Esophagus squamous epithelium (tissue), 5 donors: ENCODE results near the gene ABHD4. TPM values are rescaled to one million over a fixed set of nuclear protein-coding genes. Genes with fewer than 3 reads are reported as not detected.
A peak's percentile ranks its signal among the peaks of the same experiment; 100 is the strongest.

Experiments
- DNase-seq: peaks from one replicate; lab custom pipeline; 2025; lab: John Stamatoyannopoulos, UW
- H3K27ac ChIP-seq, 4 donors: fragments of 200-600 bp; sonication (generic); one replicate each; pipeline ENCODE4 v1.5.1; 2016 to 2019; ENCODE audit warnings: mild to moderate bottlenecking in 1 of 4
- H3K27me3 ChIP-seq, 4 donors: fragments of 200-600 bp; sonication (generic); 1 replicate in 3 of 4; 2 replicates in 1 of 4; pipeline versions ENCODE4 v1.5.1 to v1.6.0; 2017 to 2021; ENCODE audit warnings: antibody characterized with exemption in 1 of 4
- H3K36me3 ChIP-seq, 3 donors: fragments of 200-600 bp; sonication (generic); one replicate each; pipeline ENCODE4 v1.5.1; 2016 to 2019
- H3K4me1 ChIP-seq, 3 donors: fragments of 200-600 bp; sonication (generic); one replicate each; pipeline ENCODE4 v1.5.1; 2017 to 2019
- H3K4me3 ChIP-seq, 4 donors: fragments of 200-600 bp; sonication (generic); 1 replicate in 3 of 4; 2 replicates in 1 of 4; pipeline ENCODE4 v1.5.1; 2016 to 2019; ENCODE audit warnings: mild to moderate bottlenecking in 2 of 4, moderate library complexity in 1 of 4
- H3K9me3 ChIP-seq, 3 donors: fragments of 200-600 bp; sonication (generic); one replicate each; pipeline ENCODE4 v1.5.1; 2016 to 2019
- POLR2A ChIP-seq, 4 donors: fragments of 450-650 bp; IDR thresholded peaks; one replicate each; pipeline ENCODE4 v1.6.1; 2017; ENCODE audit warnings: antibody characterized with exemption in 4 of 4, mild to moderate bottlenecking in 4 of 4, moderate library complexity in 3 of 4
- WGBS, 2 donors: methylation state at CpG; one replicate each; pipeline ENCODE4 v1.1.5; 2018; 5-methylcytosine and 5-hydroxymethylcytosine counted together
- intact Hi-C: fragments of 100-400 bp; cut with DNase I; formaldehyde crosslinking; loops from one replicate; pipeline ENCODE4 v1.15.0; 2022
- total RNA-seq, 4 donors: library from RNA; depleted of rRNA; stranded (reverse); fragments of >200 nt; gene quantifications; one replicate each; pipeline ENCODE4 v1.1.0, GENCODE V29; 2016
- TF ChIP-seq, protein P1 (sequence below), 6 experiments: fragments of 450-650 bp in 4 of 6; fragments of 200-600 bp in 2 of 6; sonication (generic) in 2 of 6; IDR thresholded peaks; one replicate each; pipeline ENCODE4 v1.5.1; 2016 to 2019; ENCODE audit warnings: antibody characterized with exemption in 6 of 6, mild to moderate bottlenecking in 4 of 6, moderate library complexity in 4 of 6
- donor health status: DM: yes; HTN: yes; CAD: no.

ABHD4 gene
- total RNA-seq, 4 donors from 2014 or later: 22.9 to 45.4 (median 30.1) TPM

DNA sequence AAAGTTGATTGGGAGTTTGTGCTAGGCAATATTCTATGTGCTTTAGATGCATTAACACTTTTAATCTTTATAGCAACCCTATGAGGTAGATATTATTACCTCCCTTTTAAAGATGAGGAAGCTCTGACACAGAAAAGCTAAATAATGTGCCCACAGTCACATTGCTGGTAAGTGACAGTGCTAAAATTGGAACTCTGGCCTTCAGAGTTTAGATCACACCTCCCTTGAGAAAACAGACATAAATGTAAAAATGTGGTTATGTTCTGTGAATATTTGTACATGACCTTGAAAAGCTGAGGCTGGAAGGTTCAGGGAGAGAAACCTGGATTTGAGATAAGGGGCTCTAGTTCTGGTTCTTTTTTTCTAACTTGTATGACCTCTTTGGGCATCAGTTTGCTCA lies 1.9 kb downstream of the ABHD4 start:
- H3K4me3 ChIP-seq: no peak overlapping the region
- peak overlapping the region in 1 of 4 donors; percentile 98 for H3K27ac ChIP-seq
- H3K27me3 ChIP-seq: no peaks in the 10 kb centered on the region
- no peaks in the 10 kb centered on the region for H3K9me3 ChIP-seq
- peaks cover 8 to 54% (median 15%) of the 10 kb centered on the region in 3 donors for H3K4me1 ChIP-seq
- no peak for DNase-seq
- no peak for TF ChIP-seq POLR2A (IDR thresholded peaks at IDR 0.05)
- TF ChIP-seq, protein P1, sequence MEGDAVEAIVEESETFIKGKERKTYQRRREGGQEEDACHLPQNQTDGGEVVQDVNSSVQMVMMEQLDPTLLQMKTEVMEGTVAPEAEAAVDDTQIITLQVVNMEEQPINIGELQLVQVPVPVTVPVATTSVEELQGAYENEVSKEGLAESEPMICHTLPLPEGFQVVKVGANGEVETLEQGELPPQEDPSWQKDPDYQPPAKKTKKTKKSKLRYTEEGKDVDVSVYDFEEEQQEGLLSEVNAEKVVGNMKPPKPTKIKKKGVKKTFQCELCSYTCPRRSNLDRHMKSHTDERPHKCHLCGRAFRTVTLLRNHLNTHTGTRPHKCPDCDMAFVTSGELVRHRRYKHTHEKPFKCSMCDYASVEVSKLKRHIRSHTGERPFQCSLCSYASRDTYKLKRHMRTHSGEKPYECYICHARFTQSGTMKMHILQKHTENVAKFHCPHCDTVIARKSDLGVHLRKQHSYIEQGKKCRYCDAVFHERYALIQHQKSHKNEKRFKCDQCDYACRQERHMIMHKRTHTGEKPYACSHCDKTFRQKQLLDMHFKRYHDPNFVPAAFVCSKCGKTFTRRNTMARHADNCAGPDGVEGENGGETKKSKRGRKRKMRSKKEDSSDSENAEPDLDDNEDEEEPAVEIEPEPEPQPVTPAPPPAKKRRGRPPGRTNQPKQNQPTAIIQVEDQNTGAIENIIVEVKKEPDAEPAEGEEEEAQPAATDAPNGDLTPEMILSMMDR (IDR thresholded peaks at IDR 0.05): no peak
- peaks cover 13 to 39% (median 36%) of the 10 kb centered on the region in 3 donors for H3K36me3 ChIP-seq
- intact Hi-C loops: no loop called here

DNA sequence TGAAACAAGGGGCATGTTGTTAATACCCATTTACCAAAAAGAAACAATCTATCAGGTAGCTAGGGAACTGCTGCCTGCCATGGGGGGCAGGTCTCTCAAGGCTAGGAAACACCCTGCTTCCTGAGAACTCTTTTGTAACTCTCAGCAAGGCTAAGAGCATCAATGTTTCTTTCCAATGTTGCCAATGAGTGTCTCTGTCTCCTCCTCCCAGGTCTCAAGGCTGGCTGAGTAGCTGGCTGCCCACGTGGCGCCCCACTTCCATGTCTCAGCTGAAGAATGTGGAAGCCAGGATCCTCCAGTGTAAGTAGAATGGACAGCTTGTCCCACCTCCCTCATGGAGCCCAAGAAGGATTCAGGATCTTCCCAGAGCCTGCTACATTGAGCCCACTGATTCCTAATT lies 3.4 kb downstream of the ABHD4 start:
- H3K4me1 ChIP-seq: peaks cover 8 to 54% (median 15%) of the 10 kb centered on the region in 3 donors
- no peaks in the 10 kb centered on the region for H3K9me3 ChIP-seq
- no peak for DNase-seq
- WGBS, 2 donors: 100% methylated on average over 1 of the region's 2 CpGs; no CpG with 5 or more reads in 1 of the 2 donors
- H3K27me3 ChIP-seq: no peaks in the 10 kb centered on the region
- TF ChIP-seq, protein P1 (IDR thresholded peaks at IDR 0.05): no peak
- TF ChIP-seq POLR2A (IDR thresholded peaks at IDR 0.05): no peak
- peak overlapping the region in 1 of 4 donors; percentile 28 for H3K27ac ChIP-seq
- intact Hi-C loops: no loop called here
- no peak overlapping the region for H3K4me3 ChIP-seq
- H3K36me3 ChIP-seq: peaks cover 26 to 53% (median 50%) of the 10 kb centered on the region in 3 donors

DNA sequence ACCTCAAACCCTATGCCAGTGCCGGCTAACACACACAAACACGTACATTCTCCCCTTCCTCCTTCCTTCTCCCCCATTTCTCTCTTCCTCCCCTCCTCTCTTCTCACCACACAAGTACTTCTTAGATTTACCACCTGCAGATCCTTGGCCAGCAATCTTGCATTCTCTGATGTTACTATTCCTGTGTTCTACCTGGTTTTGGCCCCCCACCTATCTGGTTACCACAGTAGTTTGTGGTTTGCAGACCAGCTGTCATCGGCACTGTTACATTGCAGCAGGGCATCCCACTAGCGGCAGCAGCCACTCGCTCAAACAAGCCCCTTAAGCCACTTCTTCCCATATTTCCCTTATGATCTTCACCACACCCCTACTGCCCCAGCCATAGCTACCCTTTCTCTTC lies 3.9 kb downstream of the ABHD4 start:
- no peaks in the 10 kb centered on the region for H3K9me3 ChIP-seq
- H3K27ac ChIP-seq: peak overlapping the region in 1 of 4 donors; percentile 28
- intact Hi-C loops: no loop called here
- no peak for TF ChIP-seq POLR2A (IDR thresholded peaks at IDR 0.05)
- TF ChIP-seq, protein P1 (IDR thresholded peaks at IDR 0.05): no peak
- no peak for DNase-seq
- no peaks in the 10 kb centered on the region for H3K27me3 ChIP-seq
- H3K4me1 ChIP-seq: peaks cover 8 to 54% (median 15%) of the 10 kb centered on the region in 3 donors
- 80 to 84% methylated on average over 5 of the region's 5 CpGs for WGBS, 2 donors
- peaks cover 29 to 59% (median 50%) of the 10 kb centered on the region in 3 donors for H3K36me3 ChIP-seq
- H3K4me3 ChIP-seq: no peak overlapping the region

DNA sequence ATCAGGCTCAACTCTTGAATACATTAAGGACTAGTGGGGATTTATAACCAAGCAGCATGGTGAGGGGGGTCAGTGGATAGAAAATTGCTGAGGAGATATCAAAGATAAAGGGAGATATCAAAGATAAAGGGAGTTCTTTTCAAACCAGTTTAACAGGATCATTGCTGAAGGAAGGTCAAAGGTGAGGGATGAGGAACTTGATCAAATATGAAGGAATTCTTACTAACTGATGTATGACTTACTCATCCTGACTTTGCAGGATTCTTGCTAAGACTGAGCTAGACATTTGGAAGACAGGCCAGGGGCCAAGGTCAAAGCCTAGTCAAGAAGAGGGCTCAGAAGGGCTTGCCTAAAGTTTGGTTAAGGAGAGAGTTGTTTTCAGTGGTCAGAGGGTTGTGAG lies 4.8 kb downstream of the ABHD4 start:
- TF ChIP-seq POLR2A (IDR thresholded peaks at IDR 0.05): no peak
- TF ChIP-seq, protein P1 (IDR thresholded peaks at IDR 0.05): no peak
- no peak overlapping the region for H3K4me3 ChIP-seq
- intact Hi-C loops: no loop called here
- no peaks in the 10 kb centered on the region for H3K27me3 ChIP-seq
- H3K27ac ChIP-seq: no peak overlapping the region
- no peaks in the 10 kb centered on the region for H3K9me3 ChIP-seq
- no peak for DNase-seq
- peaks cover 8 to 47% (median 15%) of the 10 kb centered on the region in 3 donors for H3K4me1 ChIP-seq
- H3K36me3 ChIP-seq: peaks cover 34 to 67% (median 56%) of the 10 kb centered on the region in 3 donors

DNA sequence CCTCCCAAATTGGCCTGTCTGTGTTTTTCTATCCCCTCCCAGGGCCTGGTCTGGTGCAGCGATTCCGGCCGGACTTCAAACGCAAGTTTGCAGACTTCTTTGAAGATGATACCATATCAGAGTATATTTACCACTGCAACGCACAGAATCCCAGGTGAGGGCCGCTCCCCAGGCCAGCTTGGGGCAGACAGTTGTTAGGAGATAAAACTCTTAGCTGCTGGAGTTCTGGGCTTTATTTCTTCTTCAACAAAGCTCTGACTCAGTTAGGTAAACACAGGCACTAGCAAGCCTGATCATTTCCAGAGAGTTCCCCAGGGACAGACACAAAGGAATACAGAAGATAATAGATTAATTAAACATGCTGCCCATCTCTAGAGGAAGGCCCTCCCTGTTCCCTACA lies 8.3 kb downstream of the ABHD4 start:
- Histone ChIP-seq H3K27ac (no peak overlapping the region), H3K4me1 (peaks cover 0 to 17% (median 0%) of the 10 kb centered on the region in 3 donors), H3K27me3 (no peaks in the 10 kb centered on the region), H3K9me3 (no peaks in the 10 kb centered on the region), H3K36me3 (peaks cover 52 to 100% (median 75%) of the 10 kb centered on the region in 3 donors), H3K4me3 (no peak overlapping the region)
- TF ChIP-seq POLR2A (IDR thresholded peaks at IDR 0.05): no peak
- TF ChIP-seq, protein P1 (IDR thresholded peaks at IDR 0.05): no peak
- intact Hi-C loops: no loop called here
- 78 to 80% methylated on average over 4 to 6 of the region's 6 CpGs for WGBS, 2 donors
- DNase-seq: no peak
